GM23338 (cell line): ENCODE data around the gene JPH3. TPM values are rescaled to one million over a fixed set of nuclear protein-coding genes. Genes with fewer than 3 reads are reported as not detected.
A peak's percentile ranks its signal among the peaks of the same experiment; 100 is the strongest.

Source experiments
- ATAC-seq: fragments of 200-7000 bp; cut with Tn5 transposase; 3 replicates; pipeline ENCODE4 v1.9.1; 2020
- DNase-seq: peaks from one replicate; pipeline ENCODE4 v3.0.0-alpha.2; 2015; ENCODE audit warnings: low spot score
- H2AFZ ChIP-seq: fragments of 200-600 bp; sonication (generic); 2 replicates; pipeline ENCODE4 v1.8.0; 2016; ENCODE audit warnings: antibody characterized with exemption, mild to moderate bottlenecking, moderate library complexity
- H3F3A ChIP-seq: fragments of 200-600 bp; sonication (generic); replicated peaks from 2 replicates; pipeline ENCODE4 v1.8.0; 2017; ENCODE audit warnings: antibody characterized with exemption, mixed run types, low read depth
- H3K27ac ChIP-seq: fragments of 200-600 bp; sonication (generic); 2 replicates; pipeline ENCODE4 v1.6.1; 2016; ENCODE audit warnings: low read depth
- H3K27me3 ChIP-seq: fragments of 200-600 bp; sonication (generic); 2 replicates; pipeline ENCODE4 v1.8.0; 2016; ENCODE audit warnings: mild to moderate bottlenecking, mixed run types, moderate library complexity; ENCODE audit not compliant: insufficient read depth
- H3K36me3 ChIP-seq: fragments of 200-600 bp; sonication (generic); 2 replicates; pipeline ENCODE4 v1.8.0; 2016; ENCODE audit warnings: mild to moderate bottlenecking; ENCODE audit not compliant: insufficient read depth
- H3K4me1 ChIP-seq: fragments of 200-600 bp; sonication (generic); 2 replicates; pipeline ENCODE4 v1.8.0; 2016; ENCODE audit warnings: mild to moderate bottlenecking, moderate library complexity; ENCODE audit not compliant: insufficient read depth
- H3K4me2 ChIP-seq: fragments of 200-600 bp; sonication (generic); 2 replicates; pipeline ENCODE4 v1.7.1; 2017; ENCODE audit warnings: mixed run types
- H3K4me3 ChIP-seq: fragments of 200-600 bp; sonication (generic); 2 replicates; pipeline ENCODE4 v1.6.1; 2016; ENCODE audit warnings: mixed run types
- H3K79me2 ChIP-seq: fragments of 200-600 bp; sonication (generic); replicated peaks from 2 replicates; pipeline ENCODE4 v1.8.0; 2017; ENCODE audit warnings: mild to moderate bottlenecking; ENCODE audit not compliant: insufficient read depth
- H3K9me2 ChIP-seq: fragments of 200-600 bp; sonication (generic); 2 replicates; pipeline ENCODE4 v1.8.0; 2017; ENCODE audit not compliant: insufficient read depth
- H4K20me1 ChIP-seq: fragments of 200-600 bp; sonication (generic); replicated peaks from 2 replicates; pipeline ENCODE4 v1.8.0; 2017; ENCODE audit warnings: mild to moderate bottlenecking; ENCODE audit not compliant: insufficient read depth
- H3K27ac Mint-ChIP-seq: 2 replicates; pipeline ENCODE4 v1.8.0; 2020; ENCODE audit warnings: inconsistent platforms, mild to moderate bottlenecking, moderate library complexity, mixed read lengths
- H3K27me3 Mint-ChIP-seq: 3 replicates; pipeline ENCODE4 v1.8.0; 2022; ENCODE audit warnings: low read depth, mild to moderate bottlenecking, moderate library complexity, mixed read lengths, inconsistent platforms; ENCODE audit not compliant: insufficient read depth, poor library complexity
- H3K36me3 Mint-ChIP-seq: 3 replicates; pipeline ENCODE4 v1.8.0; 2021; ENCODE audit warnings: low read depth, mild to moderate bottlenecking, inconsistent platforms, moderate library complexity, mixed read lengths
- H3K4me1 Mint-ChIP-seq: 3 replicates; pipeline ENCODE4 v1.8.0; 2020; ENCODE audit warnings: mild to moderate bottlenecking, inconsistent platforms, mixed read lengths
- H3K4me3 Mint-ChIP-seq: 3 replicates; pipeline ENCODE4 v1.8.0; 2021; ENCODE audit warnings: moderate library complexity, mild to moderate bottlenecking, inconsistent platforms, mixed read lengths
- H3K9me3 Mint-ChIP-seq: 3 replicates; pipeline ENCODE4 v1.8.0; 2020; ENCODE audit warnings: moderate library complexity, mild to moderate bottlenecking, inconsistent platforms, mixed read lengths
- CREB1 ChIP-seq: fragments of 250-450 bp; sonication (Bioruptor Pico); IDR thresholded peaks from 2 replicates; pipeline ENCODE4 v1.5.0; 2020; ENCODE audit warnings: low read depth, mild to moderate bottlenecking, moderate library complexity
- ETS1 ChIP-seq: IDR thresholded peaks from 2 replicates; pipeline ENCODE4 v1.6.1; 2016; ENCODE audit warnings: antibody characterized with exemption
- EZH2 ChIP-seq: fragments of 200-600 bp; sonication (generic); IDR thresholded peaks from one replicate; pipeline ENCODE4 v1.8.0; 2017; ENCODE audit warnings: antibody characterized with exemption, mild to moderate bottlenecking, low read depth; ENCODE audit not compliant: unreplicated experiment
- EZH2phosphoT487 ChIP-seq: fragments of 200-600 bp; sonication (generic); IDR thresholded peaks from one replicate; pipeline ENCODE4 v1.8.1; 2018; ENCODE audit warnings: antibody characterized with exemption; ENCODE audit not compliant: unreplicated experiment
- POLR2AphosphoS5 ChIP-seq: IDR thresholded peaks from 2 replicates; pipeline ENCODE4 v1.6.1; 2016; ENCODE audit warnings: antibody characterized with exemption, low read depth
- REST ChIP-seq: IDR thresholded peaks from one replicate; pipeline ENCODE4 v1.6.1; 2018; ENCODE audit warnings: antibody characterized with exemption; ENCODE audit not compliant: unreplicated experiment
- STAT1 ChIP-seq: IDR thresholded peaks from one replicate; pipeline ENCODE4 v1.6.1; 2016; ENCODE audit warnings: antibody characterized with exemption; ENCODE audit not compliant: unreplicated experiment
- ZNF331 ChIP-seq: fragments of 250-450 bp; sonication (Bioruptor Pico); IDR thresholded peaks from 2 replicates; pipeline ENCODE4 v1.5.0; 2020; ENCODE audit warnings: low read depth, mild to moderate bottlenecking, moderate library complexity
- polyA plus RNA-seq: library from polyadenylated mRNA; unstranded; fragments of >200 nt; fragmentation: Nextera tagmentation; extraction: Ambion mirVana; gene quantifications from 2 replicates; pipeline ENCODE4 v1.2.1, GENCODE V29; 2016
- total RNA-seq: library from RNA; depleted of rRNA; stranded (reverse); fragments of >200 nt; shearing (Covaris generic); gene quantifications from 2 replicates; pipeline ENCODE4 v1.2.3, GENCODE V29; 2014
- TF ChIP-seq, protein P1 (sequence below), 2 experiments: fragments of 200-600 bp in 1 of 2; sonication (generic) in 1 of 2; conservative IDR thresholded peaks; 2 replicates each; pipeline versions ENCODE4 v1.5.1 to v1.6.1; 2016 to 2017; ENCODE audit warnings: antibody characterized with exemption in 2 of 2, low read depth in 2 of 2, mild to moderate bottlenecking in 2 of 2, moderate library complexity in 1 of 2
- TF ChIP-seq, protein P2 (sequence below): fragments of 250-450 bp; sonication (Bioruptor Pico); IDR thresholded peaks from 2 replicates; pipeline ENCODE4 v1.5.0; 2020; ENCODE audit warnings: mild to moderate bottlenecking, moderate library complexity

JPH3 gene
- total and polyA plus RNA-seq, 2 experiments from 2014 or later, result 8.4 to 38.3 TPM

DNA sequence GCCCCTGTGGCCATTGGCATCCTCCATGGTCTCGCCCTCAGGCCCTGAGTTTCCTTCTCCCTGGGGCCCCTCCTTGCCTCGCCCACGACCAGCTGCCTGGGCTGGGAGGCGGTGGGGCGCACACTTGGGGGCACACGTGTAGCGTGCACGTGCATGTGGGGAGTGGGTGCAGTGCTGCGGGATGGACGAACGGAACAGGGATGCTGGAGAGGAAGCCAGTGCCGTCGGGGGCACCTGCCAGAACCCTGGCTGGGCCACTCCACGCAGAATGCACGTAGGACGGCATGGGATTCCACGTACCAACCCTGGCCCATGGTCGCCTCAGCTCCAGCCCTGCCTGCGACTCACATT lies 83.1 kb downstream of the JPH3 start:
- Mint-ChIP-seq H3K27me3 (peaks cover 24% of the 10 kb centered on the region), H3K4me1 (no peaks in the 10 kb centered on the region), H3K9me3 (no peaks in the 10 kb centered on the region; the same call in 2 of the 3 replicates), H3K36me3 (peaks cover 3% of the 10 kb centered on the region; the same call in 1 of the 3 replicates), H3K4me3 (no peak overlapping the region), H3K27ac (no peak overlapping the region)
- Histone ChIP-seq H3K4me2 (no peak overlapping the region), H3K9me2 (no peaks in the 10 kb centered on the region), H2AFZ (no peak overlapping the region), H3K36me3 (no peaks in the 10 kb centered on the region), H3K4me3 (no peak overlapping the region), H3K27me3 (no peaks in the 10 kb centered on the region), H3K27ac (no peak overlapping the region), H3F3A (no peaks in the 10 kb centered on the region), H3K79me2 (no peaks in the 10 kb centered on the region), H3K4me1 (no peaks in the 10 kb centered on the region), H4K20me1 (no peaks in the 10 kb centered on the region; the same call in 1 of the 2 replicates)
- TF ChIP-seq STAT1 (no peak), CREB1 (no peak), EZH2 (no peak)
- no peak for ATAC-seq
- no peak for DNase-seq

DNA sequence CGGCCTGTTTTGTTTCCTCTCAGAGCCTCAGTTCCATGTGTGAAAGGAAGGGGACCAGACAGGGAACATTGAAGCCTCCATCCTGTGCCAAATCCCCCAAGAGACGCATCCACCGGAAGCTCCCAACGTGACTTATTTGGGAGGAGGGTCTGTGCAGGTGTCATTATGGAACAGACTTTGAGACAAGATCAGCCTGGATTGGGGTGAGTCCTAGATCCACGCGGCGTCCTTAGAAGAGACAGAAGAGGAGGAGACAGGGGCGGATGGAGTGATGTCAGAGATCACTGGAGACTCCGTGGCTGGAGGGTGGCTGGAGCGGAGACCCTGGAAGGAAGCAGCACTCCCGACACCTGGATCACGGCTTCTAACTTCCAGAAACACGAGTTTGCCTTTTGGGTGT lies 83.5 kb downstream of the JPH3 start:
- Histone ChIP-seq H3K4me3 (no peak overlapping the region), H3K27ac (no peak overlapping the region), H3K79me2 (no peaks in the 10 kb centered on the region), H3K4me1 (no peaks in the 10 kb centered on the region), H3K27me3 (no peaks in the 10 kb centered on the region), H2AFZ (no peak overlapping the region), H4K20me1 (no peaks in the 10 kb centered on the region; the same call in 1 of the 2 replicates), H3K4me2 (no peak overlapping the region), H3K36me3 (no peaks in the 10 kb centered on the region), H3K9me2 (no peaks in the 10 kb centered on the region), H3F3A (no peaks in the 10 kb centered on the region)
- H3K9me3 Mint-ChIP-seq, result no peaks in the 10 kb centered on the region; the same call in 2 of the 3 replicates
- peak overlapping the region; percentile 19; the same call in 1 of the 2 replicates for H3K27ac Mint-ChIP-seq
- DNase-seq (no peak), ATAC-seq (no peak)
- H3K36me3 Mint-ChIP-seq, result peaks cover 3% of the 10 kb centered on the region; the same call in 1 of the 3 replicates
- peaks cover 20% of the 10 kb centered on the region for H3K27me3 Mint-ChIP-seq
- no peaks in the 10 kb centered on the region for H3K4me1 Mint-ChIP-seq
- H3K4me3 Mint-ChIP-seq, result no peak overlapping the region
- TF ChIP-seq, protein P1, sequence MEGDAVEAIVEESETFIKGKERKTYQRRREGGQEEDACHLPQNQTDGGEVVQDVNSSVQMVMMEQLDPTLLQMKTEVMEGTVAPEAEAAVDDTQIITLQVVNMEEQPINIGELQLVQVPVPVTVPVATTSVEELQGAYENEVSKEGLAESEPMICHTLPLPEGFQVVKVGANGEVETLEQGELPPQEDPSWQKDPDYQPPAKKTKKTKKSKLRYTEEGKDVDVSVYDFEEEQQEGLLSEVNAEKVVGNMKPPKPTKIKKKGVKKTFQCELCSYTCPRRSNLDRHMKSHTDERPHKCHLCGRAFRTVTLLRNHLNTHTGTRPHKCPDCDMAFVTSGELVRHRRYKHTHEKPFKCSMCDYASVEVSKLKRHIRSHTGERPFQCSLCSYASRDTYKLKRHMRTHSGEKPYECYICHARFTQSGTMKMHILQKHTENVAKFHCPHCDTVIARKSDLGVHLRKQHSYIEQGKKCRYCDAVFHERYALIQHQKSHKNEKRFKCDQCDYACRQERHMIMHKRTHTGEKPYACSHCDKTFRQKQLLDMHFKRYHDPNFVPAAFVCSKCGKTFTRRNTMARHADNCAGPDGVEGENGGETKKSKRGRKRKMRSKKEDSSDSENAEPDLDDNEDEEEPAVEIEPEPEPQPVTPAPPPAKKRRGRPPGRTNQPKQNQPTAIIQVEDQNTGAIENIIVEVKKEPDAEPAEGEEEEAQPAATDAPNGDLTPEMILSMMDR (conservative IDR thresholded peaks at IDR 0.05; ENCODE audit: low read depth in 2 of 2), result no peak
- TF ChIP-seq REST (no peak), CREB1 (no peak), EZH2phosphoT487 (no peak), ETS1 (no peak), POLR2AphosphoS5 (no peak), ZNF331 (no peak)
- TF ChIP-seq, protein P2, sequence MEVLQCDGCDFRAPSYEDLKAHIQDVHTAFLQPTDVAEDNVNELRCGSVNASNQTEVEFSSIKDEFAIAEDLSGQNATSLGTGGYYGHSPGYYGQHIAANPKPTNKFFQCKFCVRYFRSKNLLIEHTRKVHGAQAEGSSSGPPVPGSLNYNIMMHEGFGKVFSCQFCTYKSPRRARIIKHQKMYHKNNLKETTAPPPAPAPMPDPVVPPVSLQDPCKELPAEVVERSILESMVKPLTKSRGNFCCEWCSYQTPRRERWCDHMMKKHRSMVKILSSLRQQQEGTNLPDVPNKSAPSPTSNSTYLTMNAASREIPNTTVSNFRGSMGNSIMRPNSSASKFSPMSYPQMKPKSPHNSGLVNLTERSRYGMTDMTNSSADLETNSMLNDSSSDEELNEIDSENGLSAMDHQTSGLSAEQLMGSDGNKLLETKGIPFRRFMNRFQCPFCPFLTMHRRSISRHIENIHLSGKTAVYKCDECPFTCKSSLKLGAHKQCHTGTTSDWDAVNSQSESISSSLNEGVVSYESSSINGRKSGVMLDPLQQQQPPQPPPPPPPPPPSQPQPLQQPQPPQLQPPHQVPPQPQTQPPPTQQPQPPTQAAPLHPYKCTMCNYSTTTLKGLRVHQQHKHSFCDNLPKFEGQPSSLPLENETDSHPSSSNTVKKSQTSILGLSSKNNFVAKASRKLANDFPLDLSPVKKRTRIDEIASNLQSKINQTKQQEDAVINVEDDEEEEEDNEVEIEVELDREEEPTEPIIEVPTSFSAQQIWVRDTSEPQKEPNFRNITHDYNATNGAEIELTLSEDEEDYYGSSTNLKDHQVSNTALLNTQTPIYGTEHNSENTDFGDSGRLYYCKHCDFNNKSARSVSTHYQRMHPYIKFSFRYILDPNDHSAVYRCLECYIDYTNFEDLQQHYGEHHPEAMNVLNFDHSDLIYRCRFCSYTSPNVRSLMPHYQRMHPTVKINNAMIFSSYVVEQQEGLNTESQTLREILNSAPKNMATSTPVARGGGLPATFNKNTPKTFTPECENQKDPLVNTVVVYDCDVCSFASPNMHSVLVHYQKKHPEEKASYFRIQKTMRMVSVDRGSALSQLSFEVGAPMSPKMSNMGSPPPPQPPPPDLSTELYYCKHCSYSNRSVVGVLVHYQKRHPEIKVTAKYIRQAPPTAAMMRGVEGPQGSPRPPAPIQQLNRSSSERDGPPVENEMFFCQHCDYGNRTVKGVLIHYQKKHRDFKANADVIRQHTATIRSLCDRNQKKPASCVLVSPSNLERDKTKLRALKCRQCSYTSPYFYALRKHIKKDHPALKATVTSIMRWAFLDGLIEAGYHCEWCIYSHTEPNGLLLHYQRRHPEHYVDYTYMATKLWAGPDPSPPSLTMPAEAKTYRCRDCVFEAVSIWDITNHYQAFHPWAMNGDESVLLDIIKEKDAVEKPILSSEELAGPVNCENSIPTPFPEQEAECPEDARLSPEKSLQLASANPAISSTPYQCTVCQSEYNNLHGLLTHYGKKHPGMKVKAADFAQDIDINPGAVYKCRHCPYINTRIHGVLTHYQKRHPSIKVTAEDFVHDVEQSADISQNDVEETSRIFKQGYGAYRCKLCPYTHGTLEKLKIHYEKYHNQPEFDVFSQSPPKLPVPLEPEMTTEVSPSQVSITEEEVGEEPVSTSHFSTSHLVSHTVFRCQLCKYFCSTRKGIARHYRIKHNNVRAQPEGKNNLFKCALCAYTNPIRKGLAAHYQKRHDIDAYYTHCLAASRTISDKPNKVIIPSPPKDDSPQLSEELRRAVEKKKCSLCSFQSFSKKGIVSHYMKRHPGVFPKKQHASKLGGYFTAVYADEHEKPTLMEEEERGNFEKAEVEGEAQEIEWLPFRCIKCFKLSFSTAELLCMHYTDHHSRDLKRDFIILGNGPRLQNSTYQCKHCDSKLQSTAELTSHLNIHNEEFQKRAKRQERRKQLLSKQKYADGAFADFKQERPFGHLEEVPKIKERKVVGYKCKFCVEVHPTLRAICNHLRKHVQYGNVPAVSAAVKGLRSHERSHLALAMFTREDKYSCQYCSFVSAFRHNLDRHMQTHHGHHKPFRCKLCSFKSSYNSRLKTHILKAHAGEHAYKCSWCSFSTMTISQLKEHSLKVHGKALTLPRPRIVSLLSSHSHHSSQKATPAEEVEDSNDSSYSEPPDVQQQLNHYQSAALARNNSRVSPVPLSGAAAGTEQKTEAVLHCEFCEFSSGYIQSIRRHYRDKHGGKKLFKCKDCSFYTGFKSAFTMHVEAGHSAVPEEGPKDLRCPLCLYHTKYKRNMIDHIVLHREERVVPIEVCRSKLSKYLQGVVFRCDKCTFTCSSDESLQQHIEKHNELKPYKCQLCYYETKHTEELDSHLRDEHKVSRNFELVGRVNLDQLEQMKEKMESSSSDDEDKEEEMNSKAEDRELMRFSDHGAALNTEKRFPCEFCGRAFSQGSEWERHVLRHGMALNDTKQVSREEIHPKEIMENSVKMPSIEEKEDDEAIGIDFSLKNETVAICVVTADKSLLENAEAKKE (CRISPR knock-in tag), result no peak
